IMR-90 (cell line): ENCODE data around the gene ZBTB26. TPM values are rescaled to one million over a fixed set of nuclear protein-coding genes. Genes with fewer than 3 reads are reported as not detected.

Experiments
- ATAC-seq: fragments of 200-7000 bp; cut with Tn5 transposase; 2 replicates; pipeline ENCODE4 v1.9.1; 2020; ENCODE audit warnings: low read depth, mild to moderate bottlenecking, moderate library complexity
- BruUV-seq: library from RNA; stranded (reverse); fragments of 400-500 nt; replicated peaks from 2 replicates; lab custom pipeline; 2021; lab: Mats Ljungman, UMichigan
- CTCF ChIA-PET: fragments of 300-600 bp; formaldehyde crosslinking; extraction: SDS; loops from one replicate; lab custom pipeline; 2021; ENCODE audit warnings: antibody characterized with exemption; lab: Yijun Ruan, JAX
- POLR2A ChIA-PET: fragments of 300-600 bp; sonication (Branson Sonifier 250); formaldehyde crosslinking; loops from one replicate; lab custom pipeline; 2022; ENCODE audit warnings: antibody characterized with exemption; ENCODE audit not compliant: unreplicated experiment; lab: Charles Lee
- DNase-seq: peaks from one replicate; pipeline ENCODE4 v3.0.0; 2013
- H2AFZ ChIP-seq: replicated peaks from 2 replicates; pipeline ENCODE3; 2013; ENCODE audit warnings: low read length, mild to moderate bottlenecking; ENCODE audit not compliant: poor library complexity
- H2AK5ac ChIP-seq: 2 replicates; pipeline ENCODE4 v1.6.1; 2013; ENCODE audit warnings: low read depth, low read length, inconsistent platforms
- H2AK9ac ChIP-seq: replicated peaks from 2 replicates; pipeline ENCODE3; 2013; ENCODE audit warnings: mild to moderate bottlenecking, low read depth, low read length, moderate library complexity; ENCODE audit not compliant: poor library complexity
- H2BK120ac ChIP-seq: 2 replicates; pipeline ENCODE4 v1.6.1; 2013; ENCODE audit warnings: low read depth, low read length, inconsistent platforms
- H2BK15ac ChIP-seq: 3 replicates; pipeline ENCODE4 v1.6.1; 2013; ENCODE audit warnings: low read depth, low read length, inconsistent platforms
- H2BK20ac ChIP-seq: 2 replicates; pipeline ENCODE4 v1.6.1; 2013; ENCODE audit warnings: low read depth, mild to moderate bottlenecking, inconsistent platforms, low read length, moderate library complexity
- H2BK5ac ChIP-seq: 2 replicates; pipeline ENCODE4 v1.6.1; 2013; ENCODE audit warnings: mild to moderate bottlenecking, low read depth, low read length, inconsistent platforms; ENCODE audit not compliant: poor library complexity, severe bottlenecking
- H3K14ac ChIP-seq: replicated peaks from 2 replicates; pipeline ENCODE4 v1.6.1; 2013; ENCODE audit warnings: low read depth, low read length, inconsistent platforms
- H3K18ac ChIP-seq: 2 replicates; pipeline ENCODE4 v1.6.1; 2013; ENCODE audit warnings: low read depth, low read length, control low read depth
- H3K23ac ChIP-seq: 2 replicates; pipeline ENCODE4 v1.6.1; 2013; ENCODE audit warnings: low read depth, low read length, inconsistent platforms
- H3K27ac ChIP-seq: 2 replicates; pipeline ENCODE4 v1.5.1; 2013; ENCODE audit warnings: mild to moderate bottlenecking, control low read depth, low read length; ENCODE audit not compliant: insufficient read depth
- H3K27me3 ChIP-seq: 2 replicates; pipeline ENCODE4 v1.6.1; 2013; ENCODE audit warnings: low read length; ENCODE audit not compliant: control insufficient read depth, insufficient read depth
- H3K36me3 ChIP-seq: 2 replicates; pipeline ENCODE4 v1.6.1; 2013; ENCODE audit warnings: low read length, mixed read lengths; ENCODE audit not compliant: control insufficient read depth, insufficient read depth
- H3K4ac ChIP-seq: 2 replicates; pipeline ENCODE4 v1.6.1; 2013; ENCODE audit warnings: low read depth, low read length, inconsistent platforms
- H3K4me1 ChIP-seq: 2 replicates; pipeline ENCODE4 v1.6.1; 2013; ENCODE audit warnings: low read length, mixed read lengths; ENCODE audit not compliant: control insufficient read depth, insufficient read depth
- H3K4me2 ChIP-seq: 2 replicates; pipeline ENCODE4 v1.6.1; 2013; ENCODE audit warnings: low read depth, mild to moderate bottlenecking, control low read depth, low read length, moderate library complexity
- H3K4me3 ChIP-seq: 2 replicates; pipeline ENCODE4 v1.5.1; 2013; ENCODE audit warnings: low read depth, mild to moderate bottlenecking, control low read depth, low read length, moderate library complexity; ENCODE audit not compliant: insufficient read depth
- H3K56ac ChIP-seq: 2 replicates; pipeline ENCODE4 v1.6.1; 2013; ENCODE audit warnings: low read length, inconsistent platforms; ENCODE audit not compliant: insufficient read depth; ENCODE audit errors: extremely low read depth
- H3K79me1 ChIP-seq, 2 experiments: 2 replicates each; pipeline ENCODE4 v1.6.1; 2013; ENCODE audit warnings: low read length in 2 of 2, inconsistent platforms in 1 of 2, low read depth in 1 of 2
- H3K9ac ChIP-seq: 2 replicates; pipeline ENCODE4 v1.6.1; 2013; ENCODE audit warnings: low read depth, low read length, control low read depth
- H3K9me1 ChIP-seq: 2 replicates; pipeline ENCODE4 v1.6.1; 2013; ENCODE audit warnings: low read length, inconsistent platforms; ENCODE audit not compliant: insufficient read depth
- H3K9me3 ChIP-seq: 2 replicates; pipeline ENCODE4 v1.6.1; 2013; ENCODE audit warnings: low read length; ENCODE audit not compliant: control insufficient read depth, insufficient read depth
- H4K20me1 ChIP-seq: 2 replicates; pipeline ENCODE4 v1.6.1; 2013; ENCODE audit warnings: low read length, inconsistent platforms; ENCODE audit not compliant: insufficient read depth
- H4K5ac ChIP-seq: 2 replicates; pipeline ENCODE4 v1.6.1; 2013; ENCODE audit warnings: mild to moderate bottlenecking, low read depth, low read length, control low read depth
- H4K8ac ChIP-seq, 2 experiments: 2 replicates each; pipeline ENCODE4 v1.6.1; 2013; ENCODE audit warnings: low read depth in 2 of 2, low read length in 2 of 2, control low read depth in 1 of 2, inconsistent platforms in 1 of 2
- H4K91ac ChIP-seq: 2 replicates; pipeline ENCODE4 v1.6.1; 2013; ENCODE audit warnings: low read depth, low read length, inconsistent platforms; ENCODE audit not compliant: insufficient read depth
- BHLHE40 ChIP-seq: fragments of 150-350 bp; IDR thresholded peaks from 2 replicates; pipeline ENCODE4 v1.6.1; 2016; ENCODE audit warnings: mild to moderate bottlenecking, low read depth, low read length
- CEBPB ChIP-seq: IDR thresholded peaks from 2 replicates; pipeline ENCODE4 v1.6.1; 2012; ENCODE audit warnings: low read depth, low read length, improper control_type of control experiment
- CHD1 ChIP-seq: IDR thresholded peaks from 2 replicates; pipeline ENCODE4 v1.6.1; 2012; ENCODE audit warnings: low read depth, low read length, improper control_type of control experiment
- FOS ChIP-seq: fragments of 150-350 bp; IDR thresholded peaks from 2 replicates; pipeline ENCODE4 v1.6.1; 2016; ENCODE audit warnings: low read depth, low read length
- MAFK ChIP-seq: IDR thresholded peaks from 2 replicates; pipeline ENCODE4 v1.6.1; 2012; ENCODE audit warnings: low read depth, low read length, improper control_type of control experiment
- MAZ ChIP-seq: IDR thresholded peaks from 2 replicates; pipeline ENCODE4 v1.6.1; 2012; ENCODE audit warnings: low read depth, mild to moderate bottlenecking, low read length, improper control_type of control experiment, moderate library complexity, borderline replicate concordance
- MXI1 ChIP-seq: IDR thresholded peaks from 2 replicates; pipeline ENCODE4 v1.6.1; 2012; ENCODE audit warnings: low read depth, mild to moderate bottlenecking, low read length, moderate library complexity, borderline replicate concordance
- NFE2L2 ChIP-seq: fragments of 150-350 bp; IDR thresholded peaks from 2 replicates; pipeline ENCODE4 v1.6.1; 2016; ENCODE audit warnings: low read depth, mild to moderate bottlenecking, low read length
- POLR2A ChIP-seq: IDR thresholded peaks from 2 replicates; pipeline ENCODE4 v1.6.1; 2012; ENCODE audit warnings: mild to moderate bottlenecking, low read depth, low read length
- RAD21 ChIP-seq: IDR thresholded peaks from 2 replicates; pipeline ENCODE4 v1.6.1; 2012; ENCODE audit warnings: low read length, improper control_type of control experiment
- RCOR1 ChIP-seq: IDR thresholded peaks from 2 replicates; pipeline ENCODE4 v1.6.1; 2012; ENCODE audit warnings: mild to moderate bottlenecking, low read length, improper control_type of control experiment; ENCODE audit not compliant: insufficient replicate concordance
- RFX5 ChIP-seq: IDR thresholded peaks from 2 replicates; pipeline ENCODE4 v1.8.0; 2012; ENCODE audit warnings: low read depth, mild to moderate bottlenecking, low read length, moderate library complexity
- SMC3 ChIP-seq: fragments of 150-350 bp; IDR thresholded peaks from 2 replicates; pipeline ENCODE4 v1.6.1; 2016; ENCODE audit warnings: low read depth, mild to moderate bottlenecking, antibody characterized with exemption, low read length, moderate library complexity
- WGBS, 2 experiments: methylation state at CpG; one replicate each; pipeline versions ENCODE4 v1.1.5 to v1.1.7; 2013; ENCODE audit warnings: missing lambda C conversion rate in 2 of 2; ENCODE audit not compliant: insufficient read length in 1 of 2; ENCODE audit errors: extremely low coverage in 2 of 2; 5-methylcytosine and 5-hydroxymethylcytosine counted together
- dilution Hi-C: fragments of 300-500 bp; cut with HindIII; formaldehyde crosslinking; loops from one replicate; pipeline ENCODE4 v1.14.3; 2018; ENCODE audit warnings: low sequenced_read_pairs; ENCODE audit not compliant: unreplicated experiment
- in situ Hi-C: fragments of 300-500 bp; cut with MboI; formaldehyde crosslinking; loops from 3 replicates; pipeline ENCODE4 v1.14.3; 2019; ENCODE audit warnings: low sequenced_read_pairs, inconsistent platforms, mixed read lengths
- intact Hi-C: fragments of 100-400 bp; cut with micrococcal nuclease; formaldehyde crosslinking; loops from 2 replicates; pipeline ENCODE4 v1.10.0; 2022
- polyA plus RNA-seq, 3 experiments: library from polyadenylated mRNA; depleted of rRNA; stranded (reverse); fragments of >200 nt; gene quantifications; 2 replicates each; pipeline ENCODE4 v1.2.3, GENCODE V29; 2012; ENCODE audit warnings: low replicate concordance in 1 of 3
- total RNA-seq: library from RNA; depleted of rRNA; stranded (reverse); fragments of >200 nt; gene quantifications from 2 replicates; pipeline ENCODE4 v1.2.3, GENCODE V29; 2012
- TF ChIP-seq, protein P1 (sequence below): fragments of 150-350 bp; IDR thresholded peaks from 2 replicates; pipeline ENCODE4 v1.6.1; 2017; ENCODE audit warnings: mild to moderate bottlenecking, antibody characterized with exemption, low read length, low read depth
- TF ChIP-seq, protein P2 (sequence below): conservative IDR thresholded peaks from 2 replicates; pipeline ENCODE4 v1.5.1; 2012; ENCODE audit warnings: mild to moderate bottlenecking, low read depth, low read length, improper control_type of control experiment
- TF ChIP-seq, protein P3 (sequence below): fragments of 150-350 bp; IDR thresholded peaks from 2 replicates; pipeline ENCODE4 v1.6.1; 2016; ENCODE audit warnings: low read depth, mild to moderate bottlenecking, low read length, moderate library complexity, borderline replicate concordance

The ZBTB26 gene
- total and polyA plus RNA-seq, 2 of the 4 experiments (the other 2 are of a cell fraction), result 3.1 to 6.1 TPM

- Histone ChIP-seq H3K27ac (no peak overlapping the region), H2BK20ac (no peak overlapping the region), H4K20me1 (no peaks in the 10 kb centered on the region), H3K4me2 (no peak overlapping the region), H4K5ac (no peak overlapping the region), H3K9me3 (no peaks in the 10 kb centered on the region), H3K56ac (no peak overlapping the region), H2AK5ac (no peak overlapping the region), H3K18ac (no peak overlapping the region), H2BK120ac (no peak overlapping the region), H2BK5ac (no peak overlapping the region), H3K23ac (no peak overlapping the region), H2AK9ac (no peak overlapping the region), H3K4me3 (no peak overlapping the region), H3K79me1 (peaks cover 26 to 28% of the 10 kb centered on the region in 2 experiments), H2BK15ac (no peak overlapping the region), H2AFZ (no peak overlapping the region), H3K27me3 (no peaks in the 10 kb centered on the region), H3K4me1 (no peaks in the 10 kb centered on the region; the same call in 1 of the 2 replicates), H3K4ac (no peak overlapping the region), H4K8ac (no peak overlapping the region), H3K9me1 (peaks cover 3% of the 10 kb centered on the region; the same call in 1 of the 2 replicates), H4K91ac (no peak overlapping the region), H3K36me3 (peaks cover 14% of the 10 kb centered on the region), H3K14ac (no peak overlapping the region), H3K9ac (no peak overlapping the region)
- 100% methylated on average over 1 of the region's 2 CpGs; no CpG with 5 or more reads in 1 of the 2 experiments for WGBS, 2 experiments
- CTCF ChIA-PET, result no interaction called here
- DNase-seq (no peak), ATAC-seq (no peak)
- in situ Hi-C loops (no loop called here), dilution Hi-C loops (no loop called here), intact Hi-C loops (no loop called here)
- BruUV-seq, result no TSS peak
- no peak for TF ChIP-seq MAFK
- no peak for TF ChIP-seq POLR2A
- no peak for TF ChIP-seq RCOR1
- TF ChIP-seq MAZ, result no peak
- TF ChIP-seq, protein P1, sequence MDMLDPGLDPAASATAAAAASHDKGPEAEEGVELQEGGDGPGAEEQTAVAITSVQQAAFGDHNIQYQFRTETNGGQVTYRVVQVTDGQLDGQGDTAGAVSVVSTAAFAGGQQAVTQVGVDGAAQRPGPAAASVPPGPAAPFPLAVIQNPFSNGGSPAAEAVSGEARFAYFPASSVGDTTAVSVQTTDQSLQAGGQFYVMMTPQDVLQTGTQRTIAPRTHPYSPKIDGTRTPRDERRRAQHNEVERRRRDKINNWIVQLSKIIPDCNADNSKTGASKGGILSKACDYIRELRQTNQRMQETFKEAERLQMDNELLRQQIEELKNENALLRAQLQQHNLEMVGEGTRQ, result no peak
- TF ChIP-seq MXI1, result no peak
- TF ChIP-seq FOS, result no peak
- TF ChIP-seq NFE2L2, result no peak
- TF ChIP-seq RFX5, result no peak
- no peak for TF ChIP-seq CEBPB
- no peak for TF ChIP-seq RAD21
- TF ChIP-seq CHD1, result no peak
- TF ChIP-seq, protein P2, sequence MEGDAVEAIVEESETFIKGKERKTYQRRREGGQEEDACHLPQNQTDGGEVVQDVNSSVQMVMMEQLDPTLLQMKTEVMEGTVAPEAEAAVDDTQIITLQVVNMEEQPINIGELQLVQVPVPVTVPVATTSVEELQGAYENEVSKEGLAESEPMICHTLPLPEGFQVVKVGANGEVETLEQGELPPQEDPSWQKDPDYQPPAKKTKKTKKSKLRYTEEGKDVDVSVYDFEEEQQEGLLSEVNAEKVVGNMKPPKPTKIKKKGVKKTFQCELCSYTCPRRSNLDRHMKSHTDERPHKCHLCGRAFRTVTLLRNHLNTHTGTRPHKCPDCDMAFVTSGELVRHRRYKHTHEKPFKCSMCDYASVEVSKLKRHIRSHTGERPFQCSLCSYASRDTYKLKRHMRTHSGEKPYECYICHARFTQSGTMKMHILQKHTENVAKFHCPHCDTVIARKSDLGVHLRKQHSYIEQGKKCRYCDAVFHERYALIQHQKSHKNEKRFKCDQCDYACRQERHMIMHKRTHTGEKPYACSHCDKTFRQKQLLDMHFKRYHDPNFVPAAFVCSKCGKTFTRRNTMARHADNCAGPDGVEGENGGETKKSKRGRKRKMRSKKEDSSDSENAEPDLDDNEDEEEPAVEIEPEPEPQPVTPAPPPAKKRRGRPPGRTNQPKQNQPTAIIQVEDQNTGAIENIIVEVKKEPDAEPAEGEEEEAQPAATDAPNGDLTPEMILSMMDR, result no peak
- TF ChIP-seq BHLHE40, result no peak
- TF ChIP-seq, protein P3, sequence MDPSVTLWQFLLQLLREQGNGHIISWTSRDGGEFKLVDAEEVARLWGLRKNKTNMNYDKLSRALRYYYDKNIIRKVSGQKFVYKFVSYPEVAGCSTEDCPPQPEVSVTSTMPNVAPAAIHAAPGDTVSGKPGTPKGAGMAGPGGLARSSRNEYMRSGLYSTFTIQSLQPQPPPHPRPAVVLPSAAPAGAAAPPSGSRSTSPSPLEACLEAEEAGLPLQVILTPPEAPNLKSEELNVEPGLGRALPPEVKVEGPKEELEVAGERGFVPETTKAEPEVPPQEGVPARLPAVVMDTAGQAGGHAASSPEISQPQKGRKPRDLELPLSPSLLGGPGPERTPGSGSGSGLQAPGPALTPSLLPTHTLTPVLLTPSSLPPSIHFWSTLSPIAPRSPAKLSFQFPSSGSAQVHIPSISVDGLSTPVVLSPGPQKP, result no peak
- no peak for TF ChIP-seq SMC3
- POLR2A ChIA-PET, result no interaction called here
Measured at GRCh38 chr9:122918310-122918709, 13.0 kb downstream of the ZBTB26 start.
